ENCODE measurements around the gene C21orf58.
A peak's percentile ranks its signal among the peaks of the same experiment; 100 is the strongest.

Gene C21orf58

DNA sequence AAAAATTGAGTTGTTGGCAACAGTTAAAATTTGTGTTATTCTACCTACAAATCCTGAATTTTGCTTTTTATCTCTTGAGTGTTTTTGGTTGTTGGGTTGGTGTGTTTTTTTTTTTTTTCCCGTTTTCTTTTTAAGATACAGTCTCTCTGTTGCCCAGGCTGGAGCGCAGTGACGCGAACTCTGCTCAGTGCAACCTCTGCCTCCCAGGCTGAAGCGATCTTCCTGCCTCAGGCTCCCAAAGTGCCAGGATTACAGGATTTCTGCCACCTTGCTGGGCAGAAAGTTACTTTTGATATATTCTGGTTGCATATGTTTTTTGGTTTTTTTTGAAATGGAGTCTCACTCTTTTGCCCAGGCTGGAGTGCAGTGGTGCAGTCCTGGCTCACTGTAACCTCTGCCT, 4.5 kb upstream of the C21orf58 start:
- Histone ChIP-seq H3K36me3 (peaks cover 9% of the 10 kb centered on the region), H3K4me1 (ENCODE audit: control insufficient read depth in 1 of 2, insufficient read depth in 1 of 2, low read depth in 1 of 2, low read length in 1 of 2) (peaks cover 15 to 16% of the 10 kb centered on the region in 2 experiments), H3K27ac (no peak overlapping the region), H3K9me3 (no peaks in the 10 kb centered on the region), H3K4me3 (ENCODE audit: low read depth in 1 of 2, low read length in 1 of 2) (no peak overlapping the region), H3K27me3 (no peaks in the 10 kb centered on the region)
- TF ChIP-seq, protein P1, sequence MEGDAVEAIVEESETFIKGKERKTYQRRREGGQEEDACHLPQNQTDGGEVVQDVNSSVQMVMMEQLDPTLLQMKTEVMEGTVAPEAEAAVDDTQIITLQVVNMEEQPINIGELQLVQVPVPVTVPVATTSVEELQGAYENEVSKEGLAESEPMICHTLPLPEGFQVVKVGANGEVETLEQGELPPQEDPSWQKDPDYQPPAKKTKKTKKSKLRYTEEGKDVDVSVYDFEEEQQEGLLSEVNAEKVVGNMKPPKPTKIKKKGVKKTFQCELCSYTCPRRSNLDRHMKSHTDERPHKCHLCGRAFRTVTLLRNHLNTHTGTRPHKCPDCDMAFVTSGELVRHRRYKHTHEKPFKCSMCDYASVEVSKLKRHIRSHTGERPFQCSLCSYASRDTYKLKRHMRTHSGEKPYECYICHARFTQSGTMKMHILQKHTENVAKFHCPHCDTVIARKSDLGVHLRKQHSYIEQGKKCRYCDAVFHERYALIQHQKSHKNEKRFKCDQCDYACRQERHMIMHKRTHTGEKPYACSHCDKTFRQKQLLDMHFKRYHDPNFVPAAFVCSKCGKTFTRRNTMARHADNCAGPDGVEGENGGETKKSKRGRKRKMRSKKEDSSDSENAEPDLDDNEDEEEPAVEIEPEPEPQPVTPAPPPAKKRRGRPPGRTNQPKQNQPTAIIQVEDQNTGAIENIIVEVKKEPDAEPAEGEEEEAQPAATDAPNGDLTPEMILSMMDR (IDR thresholded peaks at IDR 0.05): no peak

DNA sequence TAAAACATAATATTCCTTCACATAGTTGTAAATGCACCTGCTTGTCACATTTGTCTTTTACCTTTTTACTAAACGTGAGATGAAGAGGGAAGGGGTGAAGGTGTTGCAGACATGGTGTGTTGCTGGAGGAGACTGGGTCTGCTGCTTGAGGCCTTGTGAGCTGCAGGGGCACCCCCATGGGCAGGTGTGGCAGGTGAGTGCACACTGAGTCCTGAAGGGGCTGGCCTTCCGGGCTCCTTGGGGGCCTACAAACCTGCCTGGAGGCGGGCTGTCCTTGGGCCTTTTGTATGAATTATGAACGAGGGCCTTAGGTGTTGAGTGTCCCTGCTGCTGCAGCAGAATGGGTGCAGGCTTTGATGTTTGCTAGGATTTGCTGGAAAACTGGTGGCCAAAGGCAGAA, 4.0 kb upstream of the C21orf58 start:
- Histone ChIP-seq H3K4me1 (ENCODE audit: control insufficient read depth in 1 of 2, insufficient read depth in 1 of 2, low read depth in 1 of 2, low read length in 1 of 2) (peaks cover 19 to 20% of the 10 kb centered on the region in 2 experiments), H3K27me3 (no peaks in the 10 kb centered on the region), H3K27ac (no peak overlapping the region), H3K36me3 (peaks cover 9% of the 10 kb centered on the region), H3K4me3 (ENCODE audit: low read depth in 1 of 2, low read length in 1 of 2) (no peak overlapping the region), H3K9me3 (no peaks in the 10 kb centered on the region)
- TF ChIP-seq, protein P1 (IDR thresholded peaks at IDR 0.05): no peak

DNA sequence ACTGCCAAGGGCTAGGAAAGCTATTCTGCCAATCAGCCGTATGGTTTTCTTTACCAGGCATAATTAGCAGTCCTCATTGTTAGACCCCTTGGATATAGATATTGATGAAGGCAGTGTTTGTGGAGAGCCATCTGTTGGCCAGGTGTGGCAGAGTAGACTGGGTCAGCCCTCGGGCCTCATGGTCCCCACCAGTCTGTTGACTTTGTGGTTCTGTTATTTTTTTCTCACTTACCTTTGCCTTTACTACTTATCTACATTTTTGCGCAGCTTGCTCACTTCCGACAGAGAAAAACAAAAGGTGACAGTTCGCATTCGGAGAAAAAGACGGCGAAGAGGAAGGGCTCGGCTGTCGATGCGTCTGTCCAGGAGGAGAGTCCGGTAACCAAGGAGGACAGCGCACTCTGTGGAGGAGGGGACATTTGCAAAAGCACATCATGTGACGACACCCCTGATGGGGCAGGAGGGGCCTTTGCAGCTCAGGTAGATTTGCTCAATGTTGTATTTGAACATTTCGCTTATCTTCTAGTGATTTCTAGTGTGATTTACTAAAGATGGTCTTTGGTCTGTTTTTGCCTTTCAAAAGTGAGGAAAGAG, 2.5 kb upstream of the C21orf58 start:
- H3K27ac ChIP-seq: no peak overlapping the region
- TF ChIP-seq, protein P1 (IDR thresholded peaks at IDR 0.05): no peak
- peaks cover 33 to 35% of the 10 kb centered on the region in 2 experiments for H3K4me1 ChIP-seq (ENCODE audit: control insufficient read depth in 1 of 2, insufficient read depth in 1 of 2, low read depth in 1 of 2, low read length in 1 of 2)
- H3K36me3 ChIP-seq: peaks cover 9% of the 10 kb centered on the region
- H3K27me3 ChIP-seq: no peaks in the 10 kb centered on the region
- no peaks in the 10 kb centered on the region for H3K9me3 ChIP-seq
- H3K4me3 ChIP-seq (ENCODE audit: low read depth in 1 of 2, low read length in 1 of 2): no peak overlapping the region

DNA sequence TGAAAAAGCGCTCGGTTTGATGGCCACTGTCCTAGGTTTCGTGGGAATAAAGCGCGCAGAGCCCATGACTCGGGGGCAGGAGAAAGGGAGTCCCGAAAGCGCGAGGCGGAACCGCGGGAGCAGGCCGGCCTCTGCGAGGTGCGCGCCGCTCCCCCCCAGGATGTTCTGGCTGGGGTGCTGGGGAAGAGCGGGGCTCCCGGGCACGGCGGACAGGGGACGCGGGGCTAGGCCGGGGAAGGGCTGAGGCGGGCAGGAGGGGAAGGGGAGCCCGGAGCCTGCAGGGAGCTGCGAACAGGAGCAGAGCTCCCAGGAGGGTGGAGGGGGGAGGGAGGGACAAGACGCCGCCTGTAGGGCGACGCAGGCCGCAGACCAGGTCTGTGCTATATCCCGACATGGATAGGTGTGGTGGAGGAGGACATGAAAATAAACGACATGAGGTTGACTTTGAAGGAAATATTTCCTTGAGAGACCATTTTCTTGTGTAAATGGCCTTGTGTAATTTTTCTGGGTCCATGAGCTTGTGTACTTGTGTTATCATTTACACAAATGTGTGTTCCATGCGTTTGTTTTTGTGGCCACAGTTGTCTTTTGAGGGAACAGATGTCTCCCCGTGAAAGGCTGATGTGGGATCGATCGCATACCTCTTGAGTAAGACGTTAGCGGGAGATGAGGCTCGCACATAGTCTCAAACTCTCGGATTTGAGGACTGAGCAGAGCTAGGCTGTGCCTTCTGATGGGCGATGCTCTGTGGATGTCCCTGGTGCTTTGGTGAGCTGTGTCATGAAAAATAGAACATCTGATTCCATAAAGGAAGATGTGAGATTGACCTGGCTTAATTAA, 1.6 kb upstream of the C21orf58 start:
- Histone ChIP-seq H3K4me1 (ENCODE audit: control insufficient read depth in 1 of 2, insufficient read depth in 1 of 2, low read depth in 1 of 2, low read length in 1 of 2) (peaks cover 40 to 44% of the 10 kb centered on the region in 2 experiments), H3K9me3 (no peaks in the 10 kb centered on the region), H3K4me3 (ENCODE audit: low read depth in 1 of 2, low read length in 1 of 2) (peak overlapping the region; percentile 96 to 100), H3K36me3 (peaks cover 9% of the 10 kb centered on the region), H3K27me3 (no peaks in the 10 kb centered on the region), H3K27ac (peak overlapping the region; percentile 94)
- TF ChIP-seq, protein P1 (IDR thresholded peaks at IDR 0.05): no peak

DNA sequence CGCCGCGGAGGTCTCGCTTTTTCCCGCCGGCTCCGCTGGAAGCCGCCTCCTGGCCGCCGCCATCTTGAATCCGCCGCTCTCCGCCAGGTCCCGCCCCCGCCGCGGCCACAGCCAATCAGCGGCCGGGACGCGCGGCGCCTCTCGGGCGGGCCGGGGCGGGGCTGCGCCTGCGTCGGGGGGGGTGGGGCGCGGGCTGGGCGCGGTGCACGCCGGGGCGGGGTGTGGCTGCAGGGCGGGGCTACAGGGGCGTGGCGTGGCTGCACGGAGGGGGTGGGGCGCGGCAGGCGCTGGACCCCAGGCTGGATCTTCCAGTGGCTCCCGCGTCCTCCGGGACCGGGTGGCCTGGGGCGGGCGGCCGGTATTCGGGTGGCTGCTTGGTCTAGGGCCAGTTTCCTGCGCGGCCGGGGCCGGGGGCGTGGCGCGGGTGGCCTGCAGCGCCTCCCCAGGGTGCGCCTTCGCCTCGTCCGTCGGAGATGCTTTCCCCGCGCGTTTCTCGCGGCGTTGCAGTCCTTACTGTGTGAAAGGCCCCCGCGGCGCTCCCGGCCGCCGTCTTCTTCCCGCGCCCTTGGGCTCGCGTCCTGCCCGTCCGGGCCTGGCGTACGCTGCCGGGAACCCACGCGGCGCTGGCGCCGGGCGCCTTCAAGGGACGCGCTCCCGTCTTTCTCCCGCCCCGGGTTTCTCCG, 861 bp upstream of the C21orf58 start:
- H3K4me3 ChIP-seq (ENCODE audit: low read depth in 1 of 2, low read length in 1 of 2): peak overlapping the region; percentile 96 to 100
- no peaks in the 10 kb centered on the region for H3K27me3 ChIP-seq
- peaks cover 45 to 49% of the 10 kb centered on the region in 2 experiments for H3K4me1 ChIP-seq (ENCODE audit: control insufficient read depth in 1 of 2, insufficient read depth in 1 of 2, low read depth in 1 of 2, low read length in 1 of 2)
- peak overlapping the region; percentile 94 for H3K27ac ChIP-seq
- H3K9me3 ChIP-seq: no peaks in the 10 kb centered on the region
- TF ChIP-seq, protein P1 (IDR thresholded peaks at IDR 0.05): peak; percentile 44
- H3K36me3 ChIP-seq: peaks cover 6% of the 10 kb centered on the region
